GM10248 (cell line): Measurements from ENCODE around the gene AMN.

Experiments used
- CTCF ChIA-PET: fragments of 300-600 bp; sonication (Branson Sonifier 250); formaldehyde crosslinking; extraction: SDS; loops from one replicate; lab custom pipeline; 2021; ENCODE audit warnings: antibody characterized with exemption; lab: Yijun Ruan, JAX
- POLR2A ChIA-PET: fragments of 350-650 bp; sonication (Branson Sonifier 250); formaldehyde crosslinking; extraction: SDS; loops from one replicate; lab custom pipeline; 2020; ENCODE audit warnings: antibody characterized with exemption; lab: Yijun Ruan, JAX
- DNase-seq: peaks from one replicate; pipeline ENCODE4 v3.0.0; 2012; ENCODE audit errors: extremely low spot score
- CTCF ChIP-seq: IDR thresholded peaks from 2 replicates; pipeline ENCODE4 v1.5.1; 2012; ENCODE audit warnings: mild to moderate bottlenecking, low read depth; ENCODE audit errors: extremely low read depth, missing control alignments, control extremely low read depth

Gene AMN

GRCh38 chr14:102947321-102948103, 25.0 kb downstream of the AMN start:
- ChIA-PET CTCF (no interaction called here), POLR2A (no interaction called here)
- no peak for DNase-seq
- TF ChIP-seq CTCF: no peak

GRCh38 chr14:102948698-102949061, 26.2 kb downstream of the AMN start:
- TF ChIP-seq CTCF: no peak
- POLR2A ChIA-PET: no interaction called here
- no peak for DNase-seq
- CTCF ChIA-PET: no interaction called here

- TF ChIP-seq CTCF: no peak
- DNase-seq: peak; percentile 48
- POLR2A ChIA-PET: no interaction called here
- CTCF ChIA-PET: no interaction called here
Measured at GRCh38 chr14:102949062-102949800, 26.8 kb downstream of the AMN start.

GRCh38 chr14:102949801-102950451, 27.5 kb downstream of the AMN start:
- no peak for DNase-seq
- POLR2A ChIA-PET: no interaction called here
- TF ChIP-seq CTCF: no peak
- CTCF ChIA-PET: interaction anchor here (0.7 kb wide), 1 partner anchor 15 kb away, joined by 3 read pairs; no protein-coding TSS in a partner anchor

GRCh38 chr14:102951034-102951433, 28.6 kb downstream of the AMN start:
- DNase-seq: no peak
- ChIA-PET CTCF (no interaction called here), POLR2A (no interaction called here)
- TF ChIP-seq CTCF: no peak

- DNase-seq: no peak
- TF ChIP-seq CTCF: no peak
- POLR2A ChIA-PET: no interaction called here
- CTCF ChIA-PET: no interaction called here
Measured at GRCh38 chr14:102951799-102952198, 29.3 kb downstream of the AMN start.
